Fibroblast of lung (primary cell): Measurements from ENCODE around the gene KATNBL1.

Experiments
- EZH2 ChIP-seq: IDR thresholded peaks from 2 replicates; pipeline ENCODE4 v1.5.1; 2012; ENCODE audit warnings: low read length, control low read depth, mild to moderate bottlenecking; ENCODE audit errors: missing control alignments
- TF ChIP-seq, protein P1 (sequence below), 2 donors: IDR thresholded peaks in 1 of 2; conservative IDR thresholded peaks in 1 of 2; 1 replicate in 1 of 2; 2 replicates in 1 of 2; pipeline ENCODE4 v1.5.1; 2011 to 2012; ENCODE audit warnings: low read length in 2 of 2, control low read depth in 1 of 2, inconsistent platforms in 1 of 2, low read depth in 1 of 2, mild to moderate bottlenecking in 1 of 2

DNA sequence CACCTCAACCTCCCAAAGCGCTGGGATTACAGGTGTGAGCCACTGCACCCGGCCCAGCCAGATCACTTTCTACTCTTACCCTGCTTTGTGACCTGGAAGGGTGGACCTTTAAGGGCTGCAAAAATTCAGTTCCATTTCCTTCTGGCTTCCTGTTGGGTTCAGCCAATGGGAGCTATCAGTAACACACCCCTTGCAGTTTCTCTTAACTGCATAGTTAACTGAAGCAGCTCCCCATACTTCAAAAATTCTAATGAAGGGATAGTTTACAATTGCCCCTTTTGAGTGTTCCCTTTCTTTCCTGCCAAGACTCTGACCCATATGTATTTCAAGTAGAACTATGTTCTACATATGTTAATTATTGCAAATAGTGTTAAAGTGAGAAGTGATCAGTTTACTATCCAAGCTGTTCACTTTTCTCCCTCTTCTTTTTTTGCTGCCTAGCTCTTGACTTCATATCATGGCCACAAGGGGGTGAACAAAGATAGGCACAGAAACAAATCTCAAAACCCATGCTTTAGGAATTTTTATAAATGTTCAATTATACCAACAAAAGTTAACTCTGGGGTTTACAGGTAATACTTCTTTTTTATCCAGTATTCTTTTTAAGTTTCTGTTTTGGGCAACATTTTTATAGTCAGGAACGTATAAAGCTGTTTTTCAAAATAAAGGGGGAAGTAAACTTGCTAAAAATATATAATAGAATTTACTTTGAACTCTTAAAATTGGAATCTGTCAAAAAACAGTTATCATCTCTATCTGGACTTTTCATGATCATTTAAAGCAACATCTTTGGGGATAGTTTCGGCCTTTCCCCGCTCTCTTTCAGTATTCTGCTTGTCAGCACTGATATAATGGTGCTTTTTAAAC is 99.9 kb downstream of the KATNBL1 start:
- TF ChIP-seq, protein P1, sequence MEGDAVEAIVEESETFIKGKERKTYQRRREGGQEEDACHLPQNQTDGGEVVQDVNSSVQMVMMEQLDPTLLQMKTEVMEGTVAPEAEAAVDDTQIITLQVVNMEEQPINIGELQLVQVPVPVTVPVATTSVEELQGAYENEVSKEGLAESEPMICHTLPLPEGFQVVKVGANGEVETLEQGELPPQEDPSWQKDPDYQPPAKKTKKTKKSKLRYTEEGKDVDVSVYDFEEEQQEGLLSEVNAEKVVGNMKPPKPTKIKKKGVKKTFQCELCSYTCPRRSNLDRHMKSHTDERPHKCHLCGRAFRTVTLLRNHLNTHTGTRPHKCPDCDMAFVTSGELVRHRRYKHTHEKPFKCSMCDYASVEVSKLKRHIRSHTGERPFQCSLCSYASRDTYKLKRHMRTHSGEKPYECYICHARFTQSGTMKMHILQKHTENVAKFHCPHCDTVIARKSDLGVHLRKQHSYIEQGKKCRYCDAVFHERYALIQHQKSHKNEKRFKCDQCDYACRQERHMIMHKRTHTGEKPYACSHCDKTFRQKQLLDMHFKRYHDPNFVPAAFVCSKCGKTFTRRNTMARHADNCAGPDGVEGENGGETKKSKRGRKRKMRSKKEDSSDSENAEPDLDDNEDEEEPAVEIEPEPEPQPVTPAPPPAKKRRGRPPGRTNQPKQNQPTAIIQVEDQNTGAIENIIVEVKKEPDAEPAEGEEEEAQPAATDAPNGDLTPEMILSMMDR (conservative IDR thresholded peaks at IDR 0.05 in 1 of 2, IDR thresholded peaks at IDR 0.05 in 1 of 2; ENCODE audit: low read depth in 1 of 2, low read length in 2 of 2): peak; percentile 66 to 82
- TF ChIP-seq EZH2: no peak
